ENCODE data around the gene VASP.

Gene VASP

GRCh38 chr19:45515081-45515624, 7.9 kb downstream of the VASP start:
- DNase-seq (ENCODE audit: low read depth), result peak; percentile 26

- no peak for DNase-seq (ENCODE audit: low read depth)
Measured at GRCh38 chr19:45515807-45516401, 8.6 kb downstream of the VASP start.

- no peak for DNase-seq (ENCODE audit: low read depth)
Measured at GRCh38 chr19:45517238-45517637, 10.0 kb downstream of the VASP start.

GRCh38 chr19:45517641-45518468, 10.6 kb downstream of the VASP start:
- DNase-seq (ENCODE audit: low read depth), result no peak

GRCh38 chr19:45518469-45518826, 11.2 kb downstream of the VASP start:
- DNase-seq (ENCODE audit: low read depth), result no peak

GRCh38 chr19:45522010-45522941, 15.0 kb downstream of the VASP start:
- DNase-seq (ENCODE audit: low read depth), result no peak

- peak; percentile 50 for DNase-seq (ENCODE audit: low read depth)
Measured at GRCh38 chr19:45523642-45524256, 16.5 kb downstream of the VASP start.

GRCh38 chr19:45524575-45525129, 17.4 kb downstream of the VASP start:
- DNase-seq (ENCODE audit: low read depth), result no peak

- no peak for DNase-seq (ENCODE audit: low read depth)
Measured at GRCh38 chr19:45526143-45526542, 18.9 kb downstream of the VASP start.

- no peak for DNase-seq (ENCODE audit: low read depth)
Measured at GRCh38 chr19:45526971-45527370, 19.7 kb downstream of the VASP start.

- no peak for DNase-seq (ENCODE audit: low read depth)
Measured at GRCh38 chr19:45527731-45528130, 20.5 kb downstream of the VASP start.

GRCh38 chr19:45528149-45528743, 21.0 kb downstream of the VASP start:
- no peak for DNase-seq (ENCODE audit: low read depth)

GRCh38 chr19:45528744-45529419, 21.6 kb downstream of the VASP start:
- DNase-seq (ENCODE audit: low read depth), result no peak

GRCh38 chr19:45529420-45529785, 22.1 kb downstream of the VASP start:
- DNase-seq (ENCODE audit: low read depth), result no peak

GRCh38 chr19:45531349-45531748, 24.1 kb downstream of the VASP start:
- DNase-seq (ENCODE audit: low read depth), result no peak

- DNase-seq (ENCODE audit: low read depth), result no peak
Measured at GRCh38 chr19:45539459-45539858, 32.2 kb downstream of the VASP start.

GRCh38 chr19:45542234-45542668, 35.0 kb downstream of the VASP start:
- no peak for DNase-seq (ENCODE audit: low read depth)

- DNase-seq (ENCODE audit: low read depth), result no peak
Measured at GRCh38 chr19:45547211-45547770, 40.0 kb downstream of the VASP start.

- DNase-seq (ENCODE audit: low read depth), result no peak
Measured at GRCh38 chr19:45547965-45548609, 40.8 kb downstream of the VASP start.

- no peak for DNase-seq (ENCODE audit: low read depth)
Measured at GRCh38 chr19:45553464-45553863, 46.2 kb downstream of the VASP start.

All from T-helper 22 cell (primary cell).